HEK293 (cell line): ENCODE measurements around the gene KANTR.

Experiments used
- GLIS2 ChIP-seq: fragments of 450-650 bp; formaldehyde crosslinking; IDR thresholded peaks from 2 replicates; pipeline ENCODE4 v1.5.1; 2016; ENCODE audit warnings: missing biosample characterization, missing genetic modification characterization
- KLF17 ChIP-seq: fragments of 450-650 bp; formaldehyde crosslinking; IDR thresholded peaks from 2 replicates; pipeline ENCODE4 v1.5.1; 2016; ENCODE audit warnings: missing biosample characterization, missing genetic modification characterization
- MZF1 ChIP-seq: fragments of 450-650 bp; formaldehyde crosslinking; IDR thresholded peaks from 2 replicates; pipeline ENCODE4 v1.5.1; 2017; ENCODE audit warnings: missing biosample characterization, missing genetic modification characterization, borderline replicate concordance
- PATZ1 ChIP-seq: fragments of 450-650 bp; formaldehyde crosslinking; IDR thresholded peaks from 2 replicates; pipeline ENCODE4 v1.5.1; 2016; ENCODE audit warnings: missing biosample characterization, missing genetic modification characterization
- PBX3 ChIP-seq: sonication (generic); formaldehyde crosslinking; IDR thresholded peaks from 2 replicates; pipeline ENCODE4 v1.8.1; 2022; ENCODE audit warnings: mild to moderate bottlenecking, moderate library complexity, missing genetic modification reagents
- YY2 ChIP-seq: fragments of 450-650 bp; formaldehyde crosslinking; IDR thresholded peaks from 2 replicates; pipeline ENCODE4 v1.5.1; 2016; ENCODE audit warnings: missing biosample characterization, missing genetic modification characterization
- ZBTB17 ChIP-seq: fragments of 450-650 bp; formaldehyde crosslinking; IDR thresholded peaks from 2 replicates; pipeline ENCODE4 v1.5.1; 2016; ENCODE audit warnings: missing biosample characterization, missing genetic modification characterization
- ZBTB21 ChIP-seq: fragments of 450-650 bp; formaldehyde crosslinking; IDR thresholded peaks from 2 replicates; pipeline ENCODE4 v1.5.1; 2017; ENCODE audit warnings: missing biosample characterization, missing genetic modification characterization
- ZBTB7A ChIP-seq: fragments of 450-650 bp; formaldehyde crosslinking; IDR thresholded peaks from 2 replicates; pipeline ENCODE4 v1.5.1; 2016; ENCODE audit warnings: low read depth, missing biosample characterization, missing genetic modification characterization
- ZFP69B ChIP-seq: fragments of 450-650 bp; formaldehyde crosslinking; IDR thresholded peaks from 2 replicates; pipeline ENCODE4 v1.5.1; 2016; ENCODE audit warnings: missing biosample characterization, missing genetic modification characterization
- ZNF121 ChIP-seq: fragments of 450-650 bp; formaldehyde crosslinking; IDR thresholded peaks from 2 replicates; pipeline ENCODE4 v1.5.1; 2016; ENCODE audit warnings: missing biosample characterization, missing genetic modification characterization
- ZNF140 ChIP-seq: fragments of 450-650 bp; formaldehyde crosslinking; IDR thresholded peaks from 2 replicates; pipeline ENCODE4 v1.5.1; 2016; ENCODE audit warnings: missing biosample characterization, missing genetic modification characterization
- ZNF175 ChIP-seq: fragments of 450-650 bp; formaldehyde crosslinking; IDR thresholded peaks from 2 replicates; pipeline ENCODE4 v1.5.1; 2016; ENCODE audit warnings: missing biosample characterization, missing genetic modification characterization
- ZNF19 ChIP-seq: fragments of 450-650 bp; formaldehyde crosslinking; IDR thresholded peaks from 2 replicates; pipeline ENCODE4; 2016; ENCODE audit warnings: missing biosample characterization, missing genetic modification characterization, low read depth
- ZNF214 ChIP-seq: fragments of 450-650 bp; formaldehyde crosslinking; IDR thresholded peaks from 2 replicates; pipeline ENCODE4 v1.5.1; 2017; ENCODE audit warnings: missing biosample characterization, mild to moderate bottlenecking, missing genetic modification characterization, borderline replicate concordance
- ZNF280C ChIP-seq: fragments of 450-650 bp; formaldehyde crosslinking; IDR thresholded peaks from 2 replicates; pipeline ENCODE4 v1.5.1; 2016; ENCODE audit warnings: missing biosample characterization, missing genetic modification characterization
- ZNF335 ChIP-seq: fragments of 450-650 bp; formaldehyde crosslinking; conservative IDR thresholded peaks from 2 replicates; pipeline ENCODE4 v1.5.1; 2016; ENCODE audit warnings: missing biosample characterization, missing genetic modification characterization
- ZNF394 ChIP-seq: fragments of 450-650 bp; formaldehyde crosslinking; IDR thresholded peaks from 2 replicates; pipeline ENCODE4 v1.5.1; 2016; ENCODE audit warnings: missing biosample characterization, missing genetic modification characterization, mild to moderate bottlenecking, moderate library complexity, borderline replicate concordance
- ZNF513 ChIP-seq: fragments of 450-650 bp; IDR thresholded peaks from 2 replicates; pipeline ENCODE4 v1.5.1; 2018; ENCODE audit warnings: missing biosample characterization, missing genetic modification characterization
- ZNF521 ChIP-seq: fragments of 450-650 bp; formaldehyde crosslinking; IDR thresholded peaks from 2 replicates; pipeline ENCODE4 v1.5.1; 2017; ENCODE audit warnings: missing biosample characterization, mild to moderate bottlenecking, missing genetic modification characterization
- ZNF558 ChIP-seq: fragments of 450-650 bp; formaldehyde crosslinking; IDR thresholded peaks from 2 replicates; pipeline ENCODE4 v1.5.1; 2016; ENCODE audit warnings: missing biosample characterization, missing genetic modification characterization
- ZNF561 ChIP-seq: fragments of 450-650 bp; IDR thresholded peaks from 2 replicates; pipeline ENCODE4 v1.5.1; 2018; ENCODE audit warnings: missing biosample characterization, missing genetic modification characterization, borderline replicate concordance
- ZNF580 ChIP-seq: fragments of 450-650 bp; formaldehyde crosslinking; IDR thresholded peaks from 2 replicates; pipeline ENCODE4 v1.5.1; 2016; ENCODE audit warnings: missing biosample characterization, missing genetic modification characterization
- ZNF596 ChIP-seq: fragments of 450-650 bp; IDR thresholded peaks from 2 replicates; pipeline ENCODE4 v1.5.0; 2018; ENCODE audit warnings: missing biosample characterization, mild to moderate bottlenecking, missing genetic modification characterization, moderate library complexity
- ZNF624 ChIP-seq: fragments of 450-650 bp; formaldehyde crosslinking; IDR thresholded peaks from 2 replicates; pipeline ENCODE4 v1.5.1; 2017; ENCODE audit warnings: missing biosample characterization, missing genetic modification characterization
- ZNF658 ChIP-seq: fragments of 450-650 bp; formaldehyde crosslinking; IDR thresholded peaks from 2 replicates; pipeline ENCODE4; 2016; ENCODE audit warnings: missing biosample characterization, missing genetic modification characterization
- ZNF747 ChIP-seq: fragments of 450-650 bp; formaldehyde crosslinking; IDR thresholded peaks from 2 replicates; pipeline ENCODE4 v1.5.1; 2016; ENCODE audit warnings: missing biosample characterization, missing genetic modification characterization
- ZNF777 ChIP-seq: fragments of 450-650 bp; formaldehyde crosslinking; IDR thresholded peaks from 2 replicates; pipeline ENCODE4 v1.5.1; 2017; ENCODE audit warnings: missing biosample characterization, missing genetic modification characterization, borderline replicate concordance
- ZNF792 ChIP-seq: fragments of 450-650 bp; formaldehyde crosslinking; IDR thresholded peaks from 2 replicates; pipeline ENCODE4 v1.5.1; 2016; ENCODE audit warnings: missing biosample characterization, missing genetic modification characterization
- ZNF843 ChIP-seq: fragments of 450-650 bp; formaldehyde crosslinking; IDR thresholded peaks from 2 replicates; pipeline ENCODE4 v1.5.1; 2016; ENCODE audit warnings: missing biosample characterization, missing genetic modification characterization
- ZSCAN30 ChIP-seq: fragments of 450-650 bp; IDR thresholded peaks from 2 replicates; pipeline ENCODE4 v1.5.1; 2018; ENCODE audit warnings: missing biosample characterization, mild to moderate bottlenecking, missing genetic modification characterization, moderate library complexity
- ZXDB ChIP-seq: fragments of 450-650 bp; formaldehyde crosslinking; IDR thresholded peaks from 2 replicates; pipeline ENCODE4 v1.5.1; 2016; ENCODE audit warnings: missing biosample characterization, missing genetic modification characterization

KANTR gene

GRCh38 chrX:53071604-53072417, 22.1 kb upstream of the KANTR start (continued):
- TF ChIP-seq PATZ1 (tag by site-specific recombination), result peak; percentile 78
- peak; percentile 73; the same call in 1 of the 2 replicates for TF ChIP-seq KLF17 (tag by site-specific recombination)
- TF ChIP-seq PBX3, result no peak
- TF ChIP-seq YY2, result peak; percentile 27; the same call in 1 of the 2 replicates
- no peak for TF ChIP-seq ZNF140 (tag by site-specific recombination)
- TF ChIP-seq ZNF747, result no peak
- peak; percentile 50; the same call in 1 of the 2 replicates for TF ChIP-seq ZXDB (tag by site-specific recombination)
- no peak for TF ChIP-seq ZNF214 (tag by site-specific recombination)
- TF ChIP-seq ZNF580 (tag by site-specific recombination), result peak; percentile 66; the same call in 1 of the 2 replicates
- TF ChIP-seq MZF1, result no peak
- TF ChIP-seq ZNF658 (tag by site-specific recombination), result no peak
- no peak for TF ChIP-seq ZBTB7A (tag by site-specific recombination)
- peak; percentile 72; the same call in 1 of the 2 replicates for TF ChIP-seq ZNF777
- peak; percentile 54; the same call in 1 of the 2 replicates for TF ChIP-seq ZNF843 (tag by site-specific recombination)
- no peak for TF ChIP-seq ZNF561 (tag by site-specific recombination)
- TF ChIP-seq ZNF394 (tag by site-specific recombination), result no peak
- TF ChIP-seq ZNF175 (tag by site-specific recombination), result no peak
- TF ChIP-seq ZNF513, result no peak
- no peak for TF ChIP-seq ZNF280C
- TF ChIP-seq ZNF624, result no peak
- TF ChIP-seq ZNF792 (tag by site-specific recombination), result peak; percentile 38; the same call in 1 of the 2 replicates
- peak; percentile 73 for TF ChIP-seq ZFP69B (tag by site-specific recombination)
- TF ChIP-seq ZNF558, result no peak
- no peak for TF ChIP-seq ZNF19
- peak; percentile 41; the same call in 1 of the 2 replicates for TF ChIP-seq ZNF121 (tag by site-specific recombination)
- TF ChIP-seq ZBTB17 (tag by site-specific recombination), result peak; percentile 56; the same call in 1 of the 2 replicates
- no peak for TF ChIP-seq ZBTB21 (tag by site-specific recombination)
- TF ChIP-seq ZSCAN30 (tag by site-specific recombination), result no peak
- no peak for TF ChIP-seq ZNF521 (tag by site-specific recombination)
- TF ChIP-seq GLIS2 (tag by site-specific recombination), result peak; percentile 38; the same call in 1 of the 2 replicates
- TF ChIP-seq ZNF335, result peak; percentile 69
- TF ChIP-seq ZNF596 (tag by site-specific recombination), result peak; percentile 99; the same call in 1 of the 2 replicates
